Skeletal muscle satellite cell (primary cell): Measurements from ENCODE around the gene GPR89B.
"Not testable (repeated sequence)": the region's sequence is repeated elsewhere in the genome, so short reads cannot be mapped to it uniquely, and the experiment has no call there.

Experiments
- H3K27me3 ChIP-seq: 2 replicates; pipeline ENCODE4 v1.7.0; 2013; ENCODE audit warnings: low read length; ENCODE audit not compliant: control insufficient read depth, insufficient read depth
- H3K36me3 ChIP-seq: 2 replicates; pipeline ENCODE4 v1.7.0; 2013; ENCODE audit warnings: mild to moderate bottlenecking, control low read depth, low read length; ENCODE audit not compliant: insufficient read depth
- H3K4me1 ChIP-seq: 2 replicates; pipeline ENCODE4 v1.7.0; 2013; ENCODE audit warnings: low read length; ENCODE audit not compliant: control insufficient read depth, insufficient read depth
- H3K4me2 ChIP-seq: 2 replicates; pipeline ENCODE4 v1.7.0; 2013; ENCODE audit warnings: mild to moderate bottlenecking, low read length
- H3K4me3 ChIP-seq: 2 replicates; pipeline ENCODE4 v1.7.0; 2013; ENCODE audit warnings: low read length
- H3K9ac ChIP-seq: 2 replicates; pipeline ENCODE4 v1.7.0; 2013; ENCODE audit warnings: mild to moderate bottlenecking, low read depth, low read length, moderate library complexity
- H3K9me3 ChIP-seq: replicated peaks from 2 replicates; pipeline ENCODE4 v1.7.0; 2013; ENCODE audit warnings: mild to moderate bottlenecking, control low read depth, low read length

The GPR89B gene

GRCh38 chr1:148007724-148008123 is 79.5 kb downstream of the GPR89B start:
- H3K4me1 ChIP-seq, H3K36me3 ChIP-seq, H3K27me3 ChIP-seq, H3K4me3 ChIP-seq, H3K9ac ChIP-seq, H3K4me2 ChIP-seq, H3K9me3 ChIP-seq: not testable (repeated sequence)

- no peak overlapping the region for H3K4me3 ChIP-seq
- H3K27me3 ChIP-seq, result peaks cover 7% of the 10 kb centered on the region
Observed at GRCh38 chr1:148010527-148010926, 82.3 kb downstream of the GPR89B start.

GRCh38 chr1:148013177-148014144 is 85.2 kb downstream of the GPR89B start:
- not testable (repeated sequence) for H3K27me3 ChIP-seq, H3K4me1 ChIP-seq, H3K36me3 ChIP-seq, H3K9ac ChIP-seq, H3K4me2 ChIP-seq, H3K9me3 ChIP-seq, H3K4me3 ChIP-seq

More at GRCh38 chr1:148010527-148010926, 82.3 kb downstream of the GPR89B start:
- Histone ChIP-seq H3K4me2 (no peak overlapping the region), H3K9ac (no peak overlapping the region), H3K36me3 (no peaks in the 10 kb centered on the region), H3K9me3 (no peaks in the 10 kb centered on the region), H3K4me1 (no peaks in the 10 kb centered on the region)

- not testable (repeated sequence) for H3K4me1 ChIP-seq, H3K9me3 ChIP-seq, H3K27me3 ChIP-seq, H3K36me3 ChIP-seq, H3K9ac ChIP-seq
- H3K4me3 ChIP-seq, result peak overlapping the region; percentile 52
- peak overlapping the region; percentile 75 for H3K4me2 ChIP-seq
Observed at GRCh38 chr1:148014289-148015200, 86.3 kb downstream of the GPR89B start.

- not testable (repeated sequence) for H3K9me3 ChIP-seq, H3K4me1 ChIP-seq, H3K4me3 ChIP-seq, H3K4me2 ChIP-seq, H3K9ac ChIP-seq, H3K36me3 ChIP-seq, H3K27me3 ChIP-seq
Observed at GRCh38 chr1:148024918-148025317, 96.7 kb downstream of the GPR89B start.

- not testable (repeated sequence) for H3K36me3 ChIP-seq, H3K4me1 ChIP-seq, H3K9ac ChIP-seq, H3K4me2 ChIP-seq, H3K27me3 ChIP-seq, H3K4me3 ChIP-seq, H3K9me3 ChIP-seq
Observed at GRCh38 chr1:148027004-148027403, 98.8 kb downstream of the GPR89B start.

GRCh38 chr1:148032247-148032646 is 104.0 kb downstream of the GPR89B start:
- not testable (repeated sequence) for H3K4me3 ChIP-seq, H3K4me2 ChIP-seq, H3K36me3 ChIP-seq, H3K4me1 ChIP-seq, H3K9me3 ChIP-seq, H3K27me3 ChIP-seq, H3K9ac ChIP-seq

GRCh38 chr1:148032690-148033089 is 104.5 kb downstream of the GPR89B start:
- H3K9ac ChIP-seq, result not testable (repeated sequence)

GRCh38 chr1:148033147-148033546 is 104.9 kb downstream of the GPR89B start:
- not testable (repeated sequence) for H3K9me3 ChIP-seq, H3K4me3 ChIP-seq, H3K27me3 ChIP-seq, H3K4me1 ChIP-seq, H3K4me2 ChIP-seq, H3K9ac ChIP-seq, H3K36me3 ChIP-seq

More at GRCh38 chr1:148032690-148033089, 104.5 kb downstream of the GPR89B start:
- H3K9me3 ChIP-seq, H3K4me1 ChIP-seq, H3K27me3 ChIP-seq, H3K36me3 ChIP-seq, H3K4me3 ChIP-seq, H3K4me2 ChIP-seq: not testable (repeated sequence)

- H3K9ac ChIP-seq, H3K4me3 ChIP-seq, H3K4me1 ChIP-seq, H3K36me3 ChIP-seq, H3K27me3 ChIP-seq, H3K9me3 ChIP-seq: not testable (repeated sequence)
- H3K4me2 ChIP-seq, result peak overlapping the region; percentile 66
Observed at GRCh38 chr1:148037850-148038461, 109.7 kb downstream of the GPR89B start.
